SW480 (cell line): ENCODE results near the gene PIP4K2A.
A peak's percentile ranks its signal among the peaks of the same experiment; 100 is the strongest.
"Not testable (repeated sequence)": the region's sequence is repeated elsewhere in the genome, so short reads cannot be mapped to it uniquely, and the experiment has no call there.

ENCODE experiments used
- DNase-seq: peaks from one replicate; pipeline ENCODE4 v3.0.0-alpha.2; 2016; ENCODE audit warnings: low spot score

PIP4K2A gene

DNA sequence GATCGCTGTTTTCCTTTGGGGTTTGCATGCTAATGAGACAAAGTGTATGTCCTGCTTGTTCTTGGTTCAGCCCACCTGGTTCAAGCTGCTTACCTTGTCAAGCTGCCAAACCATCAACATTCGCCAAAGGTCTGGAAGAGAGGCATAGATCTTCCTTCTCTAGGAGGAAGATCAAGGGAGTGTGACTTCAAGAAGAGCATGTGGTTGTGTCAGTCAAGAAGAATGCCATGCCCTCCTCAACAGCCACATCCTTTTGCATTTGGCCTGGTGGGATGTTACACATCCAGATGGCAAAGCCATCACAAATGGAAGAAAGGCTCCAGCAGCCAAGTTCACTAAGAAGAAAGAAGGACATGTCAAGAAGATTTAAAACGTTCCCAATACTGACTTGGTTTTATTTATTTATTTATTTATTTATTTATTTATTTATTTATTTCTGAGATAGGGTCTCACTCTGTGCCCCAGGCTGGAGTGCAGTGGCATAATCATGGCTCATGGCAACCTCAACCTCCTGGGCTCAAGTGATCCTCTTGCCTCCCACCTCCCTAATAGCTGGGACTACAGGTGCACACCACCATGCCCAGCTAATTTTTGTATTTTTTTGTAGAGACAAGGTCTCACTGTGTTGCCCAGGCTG is 5.1 kb upstream of the PIP4K2A start:
- no peak for DNase-seq

DNA sequence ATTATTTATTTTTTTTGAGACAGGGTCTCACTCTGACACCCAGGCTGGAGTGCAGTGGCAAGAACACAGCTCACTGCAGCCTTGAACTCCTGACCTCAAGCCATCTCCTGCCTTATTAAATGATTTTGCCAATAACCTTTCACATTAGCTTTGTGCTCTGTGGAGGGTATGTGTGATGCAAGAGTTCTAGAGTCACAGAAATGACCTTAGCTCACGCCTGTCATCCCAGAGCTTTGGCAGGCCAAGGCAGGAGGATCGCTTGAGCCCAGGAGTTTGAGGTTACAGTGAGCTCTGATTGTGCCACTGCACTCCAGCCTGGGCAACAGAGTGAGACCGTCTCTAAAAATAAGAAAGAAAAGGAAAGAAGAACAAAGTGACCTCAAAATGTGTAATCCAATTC is 4.3 kb upstream of the PIP4K2A start:
- not testable (repeated sequence) for DNase-seq

DNA sequence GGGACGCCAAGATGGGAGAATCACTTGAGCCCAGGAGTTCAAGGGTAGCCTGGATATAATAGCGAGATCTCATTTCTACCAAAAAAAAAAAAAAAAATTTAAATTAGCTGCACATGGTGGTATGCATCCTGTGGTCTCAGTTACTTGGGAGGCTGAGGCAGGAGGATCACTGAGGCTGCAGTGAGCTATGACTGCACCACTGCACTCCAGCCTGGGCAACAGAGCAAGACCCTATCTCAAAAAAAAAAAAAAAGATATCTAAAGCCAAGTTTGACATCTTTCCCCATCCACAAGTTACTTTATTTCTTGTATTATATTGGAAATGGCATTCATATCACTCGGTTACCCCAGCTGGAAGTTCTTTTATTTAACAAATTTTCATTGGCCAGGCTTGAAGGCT is 3.4 kb upstream of the PIP4K2A start:
- no peak for DNase-seq

DNA sequence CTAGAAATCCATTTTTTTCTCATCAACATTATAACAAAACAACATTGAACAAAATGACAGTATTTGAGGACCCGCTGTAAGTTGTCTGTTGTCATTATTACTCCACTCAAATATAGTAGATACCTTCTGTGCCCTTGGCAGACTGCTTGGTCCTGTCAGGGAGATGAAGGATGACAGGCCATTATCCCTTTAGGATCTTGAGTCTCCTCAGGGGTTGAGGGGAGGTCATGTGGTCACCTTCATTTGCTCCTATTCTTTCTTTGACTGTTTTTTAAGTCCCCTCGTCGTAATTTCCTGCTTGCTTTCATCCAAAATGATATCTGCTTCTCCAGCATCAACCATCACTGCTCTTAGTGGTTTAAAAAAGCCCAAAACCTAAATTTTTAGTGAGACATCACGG is 2.6 kb upstream of the PIP4K2A start:
- no peak for DNase-seq

DNA sequence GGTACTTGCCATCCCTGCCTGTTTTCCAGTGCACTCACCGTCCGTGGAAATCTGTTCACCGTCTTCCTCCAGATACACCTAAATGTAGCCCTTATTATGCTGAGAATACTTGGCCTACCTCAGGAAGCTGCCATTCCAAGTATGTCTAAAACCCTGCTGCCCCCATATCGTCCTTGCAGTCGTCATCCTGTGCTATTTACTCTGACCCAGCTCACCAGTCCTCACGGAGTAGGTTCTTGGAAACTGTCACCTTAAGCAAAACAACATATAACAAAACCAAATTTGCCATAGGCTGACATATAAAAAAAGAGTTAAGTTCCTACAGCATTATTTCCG is 880 bp upstream of the PIP4K2A start:
- no peak for DNase-seq

DNA sequence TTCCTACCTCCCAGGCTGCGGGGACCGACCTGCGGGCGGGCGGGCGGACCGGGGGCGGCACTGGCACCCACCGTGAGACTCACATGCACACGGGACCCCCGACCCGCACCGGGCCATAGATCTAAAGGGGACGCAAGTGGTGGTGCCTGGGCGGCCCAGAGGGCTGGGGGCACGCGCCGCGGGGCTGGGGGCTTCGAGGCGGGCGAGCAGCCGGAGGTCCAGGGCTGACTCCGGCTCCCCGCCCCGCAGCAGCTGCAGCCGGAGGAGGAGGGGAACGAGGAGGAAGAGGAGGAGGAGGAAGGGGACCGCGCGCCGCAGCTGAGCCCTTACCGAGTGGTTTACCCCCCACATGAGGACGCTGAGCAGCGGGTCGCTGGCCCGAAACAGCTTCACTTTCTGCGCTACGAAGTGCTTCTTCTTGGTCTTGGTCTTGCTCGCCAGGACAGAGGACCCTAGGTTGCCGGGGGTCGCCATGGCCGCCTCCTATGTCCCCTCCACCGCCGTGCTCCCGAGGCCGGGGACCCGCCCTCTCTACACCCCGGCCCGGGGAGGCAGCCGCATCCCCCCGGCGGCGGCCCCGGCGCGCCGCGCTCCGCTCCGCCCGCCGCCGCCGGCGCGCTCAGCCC is 412 bp downstream of the PIP4K2A start:
- DNase-seq, result peak; percentile 13

DNA sequence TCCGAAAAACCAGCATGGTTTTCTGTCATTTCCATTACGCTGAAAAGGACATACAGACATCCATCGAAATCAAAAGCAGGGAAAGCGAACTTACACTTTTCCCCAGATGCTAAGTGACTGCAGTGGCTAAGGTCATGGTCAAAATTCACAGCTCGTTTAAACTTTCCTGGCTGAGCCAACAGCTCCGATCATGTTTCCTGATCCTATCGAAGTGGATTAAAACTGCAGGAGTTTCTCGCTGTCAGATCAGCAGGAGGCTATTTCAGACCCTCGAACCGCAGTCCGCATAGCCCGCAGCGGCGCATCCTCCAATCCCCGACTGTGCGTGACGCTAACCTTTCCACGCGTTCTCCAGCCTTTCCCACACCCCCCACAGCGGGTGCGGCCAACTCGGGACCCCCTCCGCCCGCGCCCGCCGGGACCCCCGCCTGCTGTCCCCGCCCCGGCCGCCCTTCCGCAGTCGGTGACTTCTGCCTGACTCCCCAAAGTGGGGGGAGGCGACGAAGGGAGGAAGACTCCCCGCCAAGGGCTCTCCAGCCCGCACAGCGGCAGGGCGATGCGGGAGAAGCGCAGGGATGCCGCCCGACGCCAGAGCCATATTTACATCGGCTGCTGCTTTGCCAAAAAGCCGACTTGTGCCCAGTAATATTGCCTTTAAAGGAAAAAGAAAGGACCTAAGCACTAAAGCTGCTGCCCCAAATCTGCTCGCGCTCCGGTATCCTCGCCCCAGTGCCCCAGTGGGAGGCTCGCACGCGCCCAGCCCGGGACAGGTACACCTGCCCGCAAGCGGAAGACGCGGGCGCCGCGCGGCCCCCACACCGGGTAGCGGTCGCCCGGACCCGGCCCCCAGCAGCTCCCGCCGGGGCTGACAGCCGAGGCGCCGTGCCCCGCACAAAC is 1.2 kb downstream of the PIP4K2A start:
- DNase-seq, result peak; percentile 21

DNA sequence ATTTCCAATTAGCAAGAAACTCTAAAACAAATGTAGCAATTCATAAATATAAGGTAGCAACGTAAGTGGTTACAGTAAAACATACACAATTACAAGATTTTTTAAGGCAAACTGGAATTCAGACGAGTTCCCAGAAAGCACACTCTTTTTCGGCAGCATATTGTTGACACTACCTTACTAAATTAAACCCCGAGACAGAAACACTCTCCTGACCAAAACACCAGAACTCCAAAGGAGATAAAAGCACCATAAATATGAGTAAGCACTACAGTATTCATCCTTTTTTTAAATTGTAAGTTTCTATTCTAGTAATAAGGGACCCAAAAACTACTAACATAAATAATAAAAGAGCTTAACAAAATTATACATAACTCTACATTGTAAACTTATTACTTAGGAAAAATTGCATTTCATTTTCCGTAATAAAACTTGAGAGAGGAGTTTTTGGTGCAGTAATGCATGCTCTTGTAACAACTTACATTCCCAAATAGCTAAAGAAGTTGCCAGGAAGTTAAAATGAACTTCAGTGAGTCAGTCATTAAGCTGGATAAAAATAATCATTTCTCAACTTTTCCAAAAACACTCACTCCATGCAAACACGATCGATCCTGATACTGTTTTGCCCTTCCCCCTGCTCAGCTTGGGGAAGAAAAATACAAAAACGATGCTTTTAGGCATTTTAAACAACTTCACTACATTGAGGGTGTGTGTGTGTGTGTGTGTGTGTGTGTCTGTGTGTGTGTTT is 2.0 kb downstream of the PIP4K2A start:
- no peak for DNase-seq

DNA sequence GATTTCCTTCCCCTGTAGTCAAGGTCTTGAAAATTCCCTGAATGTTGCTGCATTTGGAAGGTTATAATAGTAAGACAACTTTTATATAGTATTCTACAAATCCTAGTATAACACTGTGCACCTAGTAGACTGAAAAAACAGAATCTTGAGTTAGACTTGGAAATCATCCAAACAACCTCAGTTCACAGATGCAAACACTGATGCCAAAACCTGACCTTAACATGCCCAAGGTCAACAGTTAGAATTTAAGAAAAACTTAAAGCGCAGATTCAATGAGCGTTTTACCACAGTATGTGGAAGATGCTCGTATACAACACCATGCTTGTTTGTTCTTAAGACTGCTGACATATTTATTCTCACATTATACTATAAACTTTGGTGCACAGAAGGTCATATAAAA is 3.0 kb downstream of the PIP4K2A start:
- DNase-seq, result no peak

DNA sequence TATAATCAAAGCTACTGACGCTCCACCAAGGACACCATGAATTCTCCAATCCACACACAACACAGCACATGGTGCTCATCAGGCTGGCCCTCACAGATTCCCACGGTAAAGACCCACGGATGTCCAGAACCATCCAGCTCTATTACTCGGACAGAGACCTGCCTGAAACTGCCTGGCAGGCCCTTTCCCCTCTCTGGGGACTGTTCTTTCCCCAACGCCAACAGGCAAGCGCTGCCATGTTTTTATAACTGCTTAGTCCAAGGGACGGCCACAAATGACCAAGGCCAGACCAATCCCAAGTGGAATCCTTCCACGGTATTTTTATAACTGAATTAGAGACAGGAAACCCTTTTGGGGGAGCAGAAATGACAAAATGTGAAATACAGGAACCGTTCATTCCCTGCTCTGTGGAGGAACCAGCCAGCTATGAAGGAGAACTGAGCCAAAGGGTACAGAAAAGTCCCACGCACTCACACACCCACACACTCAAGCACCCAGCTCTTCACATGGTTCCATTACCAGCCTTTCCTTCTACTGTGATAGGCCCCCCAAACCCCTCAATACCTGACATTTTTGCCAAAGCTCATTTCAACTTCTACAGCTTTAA is 4.1 kb downstream of the PIP4K2A start:
- no peak for DNase-seq

DNA sequence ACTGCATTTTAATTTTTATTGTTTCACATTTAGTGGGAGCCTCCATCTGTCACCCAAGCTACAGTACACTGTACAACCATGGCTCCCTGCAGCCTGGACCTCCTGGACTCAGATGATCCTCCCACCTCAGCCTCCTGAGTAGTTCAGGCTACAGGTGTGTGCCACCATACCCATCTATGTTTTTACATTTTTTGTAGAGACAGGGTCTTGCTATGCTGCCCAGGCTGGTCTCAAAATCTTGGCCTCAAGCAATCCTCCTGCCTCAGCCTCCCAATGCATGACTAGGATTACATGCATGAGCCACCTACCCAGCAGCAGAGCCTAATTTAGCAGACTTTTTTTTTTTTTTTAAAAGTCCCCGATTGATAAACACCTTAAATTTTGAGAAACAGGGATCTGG is 5.6 kb downstream of the PIP4K2A start:
- no peak for DNase-seq

DNA sequence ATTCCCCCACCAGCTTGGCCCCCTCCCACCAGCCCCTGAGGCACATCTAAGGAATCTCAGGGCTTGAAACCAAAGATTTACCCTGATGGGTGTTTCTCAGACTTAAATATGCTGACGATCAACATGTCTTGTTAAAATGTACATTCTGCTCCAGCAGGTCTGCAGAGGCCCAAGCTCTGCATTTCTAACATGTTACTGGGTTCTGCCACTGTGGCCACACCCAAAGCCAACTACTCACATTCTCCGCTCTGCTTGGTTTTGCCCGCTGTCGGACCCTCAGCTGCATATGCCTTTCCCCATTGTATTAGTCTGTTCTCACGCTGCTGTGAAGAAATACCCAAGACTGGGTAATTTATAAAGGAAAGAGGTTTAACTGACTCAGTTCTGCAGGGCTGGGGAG is 8.9 kb downstream of the PIP4K2A start:
- DNase-seq, result no peak

DNA sequence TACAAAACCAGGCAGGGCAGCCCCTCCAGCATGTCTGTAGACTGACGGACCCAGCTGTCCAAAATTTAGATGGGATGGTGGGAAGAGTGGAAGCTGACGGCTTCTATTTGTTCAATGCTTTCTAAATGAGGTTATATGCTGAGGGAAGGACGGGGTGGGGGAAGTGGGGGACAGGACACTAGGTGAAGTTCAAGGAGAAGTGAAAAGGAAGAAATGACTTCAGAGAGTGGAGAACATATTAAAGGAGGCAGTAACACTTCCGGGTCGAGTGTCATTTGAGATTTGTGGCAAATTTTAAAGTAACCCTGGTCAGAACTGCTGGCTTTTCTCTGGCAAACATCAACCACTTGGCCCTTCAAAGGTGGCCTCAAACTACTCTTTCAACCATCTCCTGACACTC is 9.4 kb downstream of the PIP4K2A start:
- DNase-seq, result no peak

DNA sequence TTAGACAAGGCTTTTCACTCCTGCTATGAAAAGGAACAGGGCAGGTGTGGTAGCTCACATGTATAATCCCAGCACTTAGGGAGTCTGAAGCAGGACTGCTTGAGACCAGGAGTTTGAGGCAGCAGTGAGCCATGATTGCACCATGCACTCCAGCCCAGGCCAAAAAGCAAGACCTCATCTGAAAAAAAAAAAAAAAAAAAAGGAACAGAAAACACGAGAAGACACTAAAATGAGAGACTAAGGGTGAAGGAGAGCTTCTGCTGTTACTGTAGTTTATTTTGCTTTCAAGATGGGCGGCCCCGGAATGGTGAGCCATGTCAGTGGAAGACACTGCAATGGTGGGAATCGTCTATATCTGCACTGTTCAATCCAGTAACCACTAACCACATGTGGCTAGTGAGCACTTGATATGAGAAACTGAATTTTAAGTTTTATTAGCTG is 9.9 kb downstream of the PIP4K2A start:
- no peak for DNase-seq

DNA sequence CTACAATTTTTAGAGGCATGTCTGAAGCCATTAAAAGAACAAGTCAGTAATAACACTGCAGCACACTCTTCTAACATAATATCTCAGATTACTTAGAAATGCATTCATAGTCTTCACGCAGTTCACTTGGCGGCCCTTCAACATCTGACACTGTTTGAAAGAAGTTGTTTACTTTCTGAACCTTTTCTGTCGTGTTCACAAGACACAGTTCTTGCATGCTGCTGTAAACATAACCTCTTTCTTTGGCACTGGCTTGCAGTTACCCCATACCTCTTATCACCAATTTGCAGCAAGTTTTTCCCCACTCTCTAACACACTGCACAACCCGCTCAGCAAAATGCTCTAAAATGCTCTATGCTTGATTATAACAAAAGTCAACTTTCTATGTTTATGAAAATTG is 12.0 kb downstream of the PIP4K2A start:
- no peak for DNase-seq

DNA sequence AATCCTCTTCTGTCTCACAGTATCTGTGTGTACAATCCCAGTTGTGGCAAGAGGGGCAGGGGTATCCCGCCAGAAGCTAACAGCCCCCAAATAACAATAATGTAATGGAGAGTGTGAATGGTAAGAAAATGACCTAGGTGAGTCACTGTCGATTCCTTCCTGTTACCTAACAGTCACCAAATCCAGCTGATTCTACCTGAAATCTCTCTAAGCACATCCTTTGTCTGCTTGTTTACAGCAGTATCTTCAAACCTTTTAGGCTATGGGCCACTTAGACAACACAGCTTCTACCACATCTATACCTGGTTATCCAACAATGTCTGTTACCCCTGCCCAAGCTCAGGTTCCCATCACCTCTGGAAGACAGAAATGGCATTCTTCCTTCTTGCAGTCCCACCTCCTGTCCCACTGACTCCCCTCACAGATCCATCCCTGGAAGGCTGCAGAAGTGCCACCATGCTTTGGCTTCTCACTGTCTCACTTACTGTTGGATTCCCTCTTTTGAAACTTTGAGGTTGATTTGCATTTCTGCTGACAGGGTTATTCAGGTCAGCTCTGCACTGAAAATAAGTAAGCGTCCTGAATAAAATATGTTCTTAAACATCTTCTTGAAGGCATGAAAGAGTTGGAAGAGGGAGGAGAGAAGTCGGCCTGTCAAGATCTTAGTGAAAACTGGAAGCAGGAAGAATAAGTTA is 13.1 kb downstream of the PIP4K2A start:
- no peak for DNase-seq

DNA sequence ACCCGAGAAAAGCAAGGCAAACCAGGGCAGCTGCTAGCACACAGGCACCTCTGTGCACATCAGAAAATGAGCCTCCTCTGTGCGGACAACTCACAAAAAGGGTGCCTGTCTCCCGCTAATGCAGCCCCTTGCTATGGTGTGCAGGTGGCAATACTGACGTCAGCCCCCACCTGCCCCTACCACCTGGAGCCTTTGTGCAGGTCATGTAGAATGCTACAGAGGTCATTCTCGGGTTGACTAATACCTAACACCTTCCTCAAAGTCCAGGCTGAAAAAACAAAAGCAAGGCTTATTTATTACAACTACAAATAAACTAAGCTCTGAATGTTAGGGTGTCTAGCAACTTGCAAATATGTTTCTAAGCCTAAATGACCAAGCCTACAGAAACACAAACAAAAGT is 13.9 kb downstream of the PIP4K2A start:
- no peak for DNase-seq

DNA sequence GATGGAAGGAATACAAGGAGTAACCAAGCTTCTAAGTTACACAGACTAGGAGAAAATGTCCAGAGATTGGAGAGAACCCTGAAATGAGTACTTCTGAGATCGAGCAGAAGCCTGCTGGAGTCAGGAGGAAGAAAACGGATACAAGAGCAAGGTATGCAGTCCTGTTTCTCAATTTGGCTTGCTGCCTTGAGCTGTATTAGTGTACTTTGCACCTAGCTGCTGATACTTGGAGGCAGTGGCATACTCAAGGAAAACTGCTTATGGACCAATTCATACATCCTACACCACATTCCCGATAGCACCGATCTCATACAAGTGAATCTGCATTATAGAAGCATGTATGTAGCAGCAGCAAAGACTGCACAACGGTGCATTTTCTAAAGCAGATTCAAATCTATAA is 14.4 kb downstream of the PIP4K2A start:
- DNase-seq, result no peak

DNA sequence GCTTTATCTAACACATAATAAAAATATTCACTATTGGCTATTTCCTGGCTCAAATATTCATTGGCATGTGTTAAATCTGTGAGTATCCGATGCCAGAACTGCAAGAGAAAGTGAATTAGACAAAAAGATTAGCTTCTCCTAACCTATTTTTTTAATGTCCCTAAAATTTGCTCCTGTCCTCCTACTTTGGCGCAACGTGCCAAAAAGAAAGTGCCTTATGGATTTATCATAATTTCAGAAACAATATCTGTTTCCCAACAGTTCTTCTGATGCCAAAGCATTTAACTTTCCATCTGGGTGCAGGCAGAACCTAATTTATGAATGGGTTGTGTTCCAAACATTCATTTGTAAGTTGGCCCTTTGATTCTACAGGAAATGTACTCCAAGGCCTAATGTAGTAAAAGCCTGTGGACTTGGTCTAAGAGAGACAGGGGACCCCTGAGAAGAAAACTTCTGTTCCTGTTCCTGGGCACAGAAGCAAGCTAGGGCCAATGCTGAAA is 15.4 kb downstream of the PIP4K2A start:
- no peak for DNase-seq

DNA sequence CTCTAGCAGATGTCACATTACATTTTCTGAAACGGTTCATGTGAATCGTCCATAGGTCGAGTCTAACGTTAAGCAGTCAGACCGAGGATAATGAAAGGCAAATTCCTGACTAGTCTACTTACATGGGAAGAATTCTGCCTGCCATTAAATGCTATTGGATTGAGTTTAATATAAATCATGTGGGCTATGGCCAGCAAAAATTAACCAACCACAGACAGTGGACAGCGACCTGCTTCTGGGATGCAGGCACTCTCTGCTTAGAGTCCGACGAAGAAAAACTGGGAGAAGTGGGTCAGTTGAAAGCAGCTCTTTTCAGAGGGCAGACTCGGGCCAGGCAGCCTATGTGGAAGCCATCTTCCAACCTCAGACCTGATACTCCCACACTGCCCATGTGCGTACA is 16.6 kb downstream of the PIP4K2A start:
- no peak for DNase-seq

DNA sequence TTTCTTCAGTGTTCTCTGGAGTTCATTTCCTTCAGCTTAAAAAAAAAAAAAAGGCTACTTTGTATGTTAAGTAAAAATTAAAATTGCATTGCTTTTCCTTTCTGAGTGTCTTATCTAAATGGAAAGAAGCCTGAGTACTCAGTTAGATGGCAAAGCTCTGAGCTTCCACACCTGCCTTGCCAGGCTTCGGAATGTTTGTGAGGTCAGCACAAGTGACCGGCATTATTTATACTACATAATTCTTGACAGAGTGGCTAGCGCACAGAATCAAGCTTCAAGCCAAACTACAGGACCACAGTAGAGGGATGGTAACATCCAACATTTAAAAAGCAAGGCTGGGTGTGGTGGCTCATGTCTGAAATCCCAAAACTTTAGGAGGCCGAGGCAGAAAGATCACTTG is 17.3 kb downstream of the PIP4K2A start:
- no peak for DNase-seq
